T-helper 17 cell (primary cell): ENCODE results near the gene CRYBA2. TPM values are rescaled to one million over a fixed set of nuclear protein-coding genes. Genes with fewer than 3 reads are reported as not detected.

Source experiments
- ATAC-seq: fragments of 150-1000 bp; cut with Tn5 transposase; 2 replicates; pipeline ENCODE4 v1.10.0; 2021; ENCODE audit warnings: mild to moderate bottlenecking, moderate library complexity
- DNase-seq, 3 donors: peaks; one replicate each; pipeline versions ENCODE4 v3.0.0 to v3.0.0-alpha.2; 2020 to 2021
- H3K9me3 ChIP-seq: one replicate; pipeline ENCODE4 v1.7.0; 2013; ENCODE audit warnings: low read length, mild to moderate bottlenecking; ENCODE audit not compliant: control insufficient read depth, poor library complexity, severe bottlenecking
- H3K27ac Mint-ChIP-seq: one replicate; pipeline ENCODE4 v1.8.0; 2022; ENCODE audit warnings: mild to moderate bottlenecking, moderate library complexity, mixed read lengths
- H3K27me3 Mint-ChIP-seq: one replicate; pipeline ENCODE4 v1.8.0; 2022; ENCODE audit warnings: mixed read lengths
- H3K36me3 Mint-ChIP-seq: one replicate; pipeline ENCODE4 v1.8.0; 2022; ENCODE audit warnings: low read depth, mixed read lengths
- H3K4me1 Mint-ChIP-seq: one replicate; pipeline ENCODE4 v1.8.0; 2022; ENCODE audit warnings: mild to moderate bottlenecking, mixed read lengths
- H3K4me3 Mint-ChIP-seq: one replicate; pipeline ENCODE4 v1.8.0; 2022; ENCODE audit warnings: mild to moderate bottlenecking, moderate library complexity, mixed read lengths
- total RNA-seq, 4 donors: library from RNA in 2 of 4; stranded (reverse) in 2 of 4; gene quantifications; one replicate each; pipeline ENCODE4 v1.2.3 and lab custom pipeline; 2022 to 2026

CRYBA2 gene
- total RNA-seq, 2 donors from 2014 or later, result not detected

- Mint-ChIP-seq H3K36me3 (peaks cover 5% of the 10 kb centered on the region), H3K27ac (no peak overlapping the region), H3K27me3 (peaks cover 89% of the 10 kb centered on the region), H3K4me1 (peaks cover 10% of the 10 kb centered on the region), H3K4me3 (no peak overlapping the region)
- no peaks in the 10 kb centered on the region for H3K9me3 ChIP-seq
- DNase-seq, result no peak
- ATAC-seq, result no peak
Observed at GRCh38 chr2:218990052-218990451, 3.2 kb downstream of the CRYBA2 start.

GRCh38 chr2:218988650-218989049 is 4.6 kb downstream of the CRYBA2 start:
- Mint-ChIP-seq H3K27me3 (peaks cover 82% of the 10 kb centered on the region), H3K4me1 (peaks cover 10% of the 10 kb centered on the region), H3K27ac (no peak overlapping the region), H3K36me3 (peaks cover 8% of the 10 kb centered on the region), H3K4me3 (no peak overlapping the region)
- DNase-seq (no peak), ATAC-seq (no peak)
- H3K9me3 ChIP-seq, result no peaks in the 10 kb centered on the region

GRCh38 chr2:218988164-218988563 is 5.1 kb downstream of the CRYBA2 start:
- Mint-ChIP-seq H3K27me3 (peaks cover 86% of the 10 kb centered on the region), H3K4me3 (no peak overlapping the region), H3K36me3 (peaks cover 8% of the 10 kb centered on the region), H3K4me1 (peaks cover 13% of the 10 kb centered on the region), H3K27ac (no peak overlapping the region)
- no peaks in the 10 kb centered on the region for H3K9me3 ChIP-seq
- DNase-seq, result no peak
- no peak for ATAC-seq

- peaks cover 23% of the 10 kb centered on the region for H3K4me1 Mint-ChIP-seq
- ATAC-seq, result no peak
- peak overlapping the region; percentile 79 for H3K4me3 Mint-ChIP-seq
- H3K36me3 Mint-ChIP-seq, result peaks cover 9% of the 10 kb centered on the region
- DNase-seq, result no peak
- H3K27ac Mint-ChIP-seq, result no peak overlapping the region
- no peaks in the 10 kb centered on the region for H3K9me3 ChIP-seq
- H3K27me3 Mint-ChIP-seq, result peaks cover 84% of the 10 kb centered on the region
Observed at GRCh38 chr2:218986148-218986761, 7.0 kb downstream of the CRYBA2 start.

GRCh38 chr2:218985325-218986091 is 7.7 kb downstream of the CRYBA2 start:
- no peaks in the 10 kb centered on the region for H3K9me3 ChIP-seq
- no peak for ATAC-seq
- Mint-ChIP-seq H3K4me3 (peak overlapping the region; percentile 79), H3K27ac (no peak overlapping the region), H3K36me3 (peaks cover 13% of the 10 kb centered on the region), H3K4me1 (peaks cover 27% of the 10 kb centered on the region), H3K27me3 (peaks cover 83% of the 10 kb centered on the region)
- DNase-seq, result no peak

GRCh38 chr2:218985021-218985324 is 8.2 kb downstream of the CRYBA2 start, which contains the start of gene FEV:
TSS of gene FEV (minus strand) at chr2:218985184. CDS start at chr2:218985075, 109 bp downstream.
- H3K27me3 Mint-ChIP-seq, result peaks cover 78% of the 10 kb centered on the region
- ATAC-seq, result no peak
- peaks cover 15% of the 10 kb centered on the region for H3K36me3 Mint-ChIP-seq
- no peak within 1 kb of the TSS for H3K27ac Mint-ChIP-seq
- H3K4me1 Mint-ChIP-seq, result peaks cover 30% of the 10 kb centered on the region
- peak within 1 kb of the TSS; percentile 79 for H3K4me3 Mint-ChIP-seq
- no peaks in the 10 kb centered on the region for H3K9me3 ChIP-seq
- no peak for DNase-seq

- peak overlapping the region; percentile 79 for H3K4me3 Mint-ChIP-seq
- H3K4me1 Mint-ChIP-seq, result peaks cover 31% of the 10 kb centered on the region
Observed at GRCh38 chr2:218984239-218985020, 8.8 kb downstream of the CRYBA2 start.

GRCh38 chr2:218983934-218984238 is 9.3 kb downstream of the CRYBA2 start:
- no peak for ATAC-seq
- Mint-ChIP-seq H3K27me3 (peaks cover 67% of the 10 kb centered on the region), H3K27ac (no peak overlapping the region), H3K4me1 (peaks cover 31% of the 10 kb centered on the region), H3K4me3 (no peak overlapping the region), H3K36me3 (peaks cover 14% of the 10 kb centered on the region)
- no peak for DNase-seq
- H3K9me3 ChIP-seq, result no peaks in the 10 kb centered on the region

More at GRCh38 chr2:218984239-218985020, 8.8 kb downstream of the CRYBA2 start:
- H3K9me3 ChIP-seq, result no peaks in the 10 kb centered on the region
- no peak for ATAC-seq
- no peak overlapping the region for H3K27ac Mint-ChIP-seq
- DNase-seq, result no peak
- peaks cover 72% of the 10 kb centered on the region for H3K27me3 Mint-ChIP-seq
- peaks cover 15% of the 10 kb centered on the region for H3K36me3 Mint-ChIP-seq

GRCh38 chr2:218983263-218983933 is 9.8 kb downstream of the CRYBA2 start:
- Mint-ChIP-seq H3K4me3 (peak overlapping the region; percentile 2), H3K27ac (no peak overlapping the region), H3K27me3 (peaks cover 66% of the 10 kb centered on the region), H3K36me3 (peaks cover 12% of the 10 kb centered on the region), H3K4me1 (peaks cover 31% of the 10 kb centered on the region)
- DNase-seq, result no peak
- no peaks in the 10 kb centered on the region for H3K9me3 ChIP-seq
- no peak for ATAC-seq

GRCh38 chr2:218982586-218983262 is 10.5 kb downstream of the CRYBA2 start:
- ATAC-seq (no peak), DNase-seq (no peak)
- Mint-ChIP-seq H3K4me1 (peaks cover 31% of the 10 kb centered on the region), H3K4me3 (peak overlapping the region; percentile 77), H3K36me3 (peaks cover 14% of the 10 kb centered on the region), H3K27me3 (peaks cover 66% of the 10 kb centered on the region), H3K27ac (no peak overlapping the region)
- H3K9me3 ChIP-seq, result no peaks in the 10 kb centered on the region

- no peaks in the 10 kb centered on the region for H3K9me3 ChIP-seq
- H3K36me3 Mint-ChIP-seq, result peaks cover 12% of the 10 kb centered on the region
- H3K4me1 Mint-ChIP-seq, result peaks cover 31% of the 10 kb centered on the region
- no peak overlapping the region for H3K27ac Mint-ChIP-seq
- DNase-seq (no peak), ATAC-seq (peak; percentile 39)
- peaks cover 66% of the 10 kb centered on the region for H3K27me3 Mint-ChIP-seq
- peak overlapping the region; percentile 77 for H3K4me3 Mint-ChIP-seq
Observed at GRCh38 chr2:218981881-218982585, 11.2 kb downstream of the CRYBA2 start.

GRCh38 chr2:218981390-218981880 is 11.8 kb downstream of the CRYBA2 start:
- Mint-ChIP-seq H3K4me1 (peaks cover 31% of the 10 kb centered on the region), H3K36me3 (peaks cover 14% of the 10 kb centered on the region), H3K4me3 (peak overlapping the region; percentile 91), H3K27me3 (peaks cover 66% of the 10 kb centered on the region), H3K27ac (no peak overlapping the region)
- DNase-seq, result no peak
- ATAC-seq, result peak; percentile 2
- H3K9me3 ChIP-seq, result no peaks in the 10 kb centered on the region
